SH-SY5Y (cell line): ENCODE results near the gene RGS3.

Experiments
- GATA2 ChIP-seq: IDR thresholded peaks from 2 replicates; pipeline ENCODE4 v1.6.1; 2011; ENCODE audit warnings: mild to moderate bottlenecking, low read depth, low read length
- GATA3 ChIP-seq: IDR thresholded peaks from 2 replicates; pipeline ENCODE4 v1.6.1; 2011; ENCODE audit warnings: low read depth, mild to moderate bottlenecking, low read length, moderate library complexity

DNA sequence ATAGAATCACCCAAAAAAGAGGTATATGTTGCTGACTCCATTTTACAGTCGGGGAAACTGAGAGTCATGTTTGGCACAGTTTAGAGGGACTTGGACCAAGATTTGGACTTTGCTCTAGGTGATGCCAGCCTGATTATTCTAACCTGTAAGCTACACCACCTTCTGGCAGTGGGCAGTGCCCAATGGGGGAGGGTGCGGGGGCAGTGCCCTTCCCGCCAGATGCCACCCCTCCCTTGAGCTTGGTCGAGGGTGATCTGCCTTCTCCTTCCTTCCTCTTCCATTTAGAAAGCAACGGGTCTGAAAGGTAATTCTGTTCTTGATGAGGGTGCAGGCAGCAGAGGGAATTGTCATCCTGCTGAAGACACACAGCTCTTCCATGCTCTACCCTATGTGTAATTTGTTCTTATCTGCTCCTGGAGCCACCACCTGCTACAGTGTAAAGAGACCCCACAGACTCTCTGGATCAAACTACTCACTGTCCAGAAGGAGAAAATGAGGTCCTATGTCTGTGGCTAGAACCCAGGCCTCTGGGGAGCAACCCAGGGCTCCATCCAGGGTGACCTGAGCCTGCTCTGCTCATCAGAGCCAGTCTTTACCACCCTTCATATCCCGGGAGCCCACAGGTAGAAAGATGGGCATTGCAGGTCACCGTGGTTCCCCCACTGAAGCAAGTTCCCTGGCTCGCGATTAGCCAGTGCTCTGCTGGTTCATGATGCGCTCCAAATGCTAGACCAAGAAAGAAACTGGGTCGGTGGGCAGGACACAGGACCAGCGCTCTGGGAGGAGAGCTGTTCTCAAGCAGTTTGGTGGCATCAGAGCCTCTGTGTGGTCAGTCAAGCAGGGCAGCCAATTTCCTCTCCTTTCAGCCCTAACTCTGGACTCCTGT is 156.2 kb downstream of the RGS3 start:
- TF ChIP-seq GATA2 (no peak), GATA3 (no peak)
